ENCODE measurements around the gene BORA. TPM values are rescaled to one million over a fixed set of nuclear protein-coding genes. Genes with fewer than 3 reads are reported as not detected.

Gene BORA
- total and polyA plus RNA-seq, 10 of the 15 experiments (the other 5 are each of a cell fraction or from before 2014, with no cell fraction given), result 15.1 to 38.7 (median 23.2) TPM

- no TSS peak for BruUV-seq (replicated peaks)
- Histone ChIP-seq H3K4me1 (ENCODE audit: control insufficient read depth, insufficient read depth, low read length) (no peaks in the 10 kb centered on the region), H4K20me1 (ENCODE audit: control insufficient read depth, insufficient read depth) (no peaks in the 10 kb centered on the region), H3K27me3 (replicated peaks in 1 of 2; ENCODE audit: control insufficient read depth in 2 of 2, insufficient read depth in 2 of 2, low read length in 1 of 2) (no peaks in the 10 kb centered on the region), H3K9me3 (replicated peaks; ENCODE audit: control insufficient read depth, insufficient read depth, low read length) (no peaks in the 10 kb centered on the region; the same call in 2 of the 3 replicates), H3K36me3 (ENCODE audit: control insufficient read depth in 2 of 2, insufficient read depth in 2 of 2, low read length in 1 of 2) (no peaks in the 10 kb centered on the region), H3K27ac (ENCODE audit: control insufficient read depth, insufficient read depth) (no peak overlapping the region), H3K79me2 (ENCODE audit: control insufficient read depth, insufficient read depth, low read length) (no peaks in the 10 kb centered on the region), H3K4me3 (no peak overlapping the region), H2AFZ (ENCODE audit: control insufficient read depth, low read depth, low read length) (no peak overlapping the region), H3K4me2 (ENCODE audit: control insufficient read depth, insufficient read depth) (no peak overlapping the region), H3K9ac (ENCODE audit: control insufficient read depth, insufficient read depth, low read length) (no peak overlapping the region)
- CTCF ChIA-PET, result interaction anchor here (0.7 kb wide), 1 partner anchor 1491 kb away, joined by 5 read pairs; no protein-coding TSS in a partner anchor
- WGBS (ENCODE audit: insufficient coverage, insufficient replicate concordance, low lambda C conversion rate, missing lambda C conversion rate), result 52% methylated on average over 2 of the region's 2 CpGs
- no peak for TF ChIP-seq CTCF (IDR thresholded peaks at IDR 0.05 in 2 of 3, conservative IDR thresholded peaks at IDR 0.05 in 1 of 3; ENCODE audit: control insufficient read depth in 2 of 3, extremely low read depth in 1 of 3, insufficient read depth in 1 of 3, low read depth in 3 of 3, low read length in 3 of 3)
- no peak for TF ChIP-seq BMI1 (IDR thresholded peaks at IDR 0.05; ENCODE audit: borderline replicate concordance)
- TF ChIP-seq CHD1 (IDR thresholded peaks at IDR 0.05; ENCODE audit: low read depth, low read length), result no peak
- no peak for TF ChIP-seq POU2F2 (IDR thresholded peaks at IDR 0.05; ENCODE audit: borderline replicate concordance, low read depth, low read length)
- in situ Hi-C loops (cut with MboI), result no loop called here
- ATAC-seq (no peak), DNase-seq (ENCODE audit: low read depth, low spot score) (no peak), FAIRE-seq (no peak)
- SMC1A ChIA-PET (ENCODE audit: uncharacterized antibody, unreplicated experiment), result no interaction called here
- POLR2A ChIA-PET, result no interaction called here
- intact Hi-C loops (cut with micrococcal nuclease; ENCODE audit: unreplicated experiment), result no loop called here
- RAD21 ChIA-PET (ENCODE audit: unreplicated experiment), result interaction anchor here (0.6 to 1.3 kb wide), 2 partner anchors 32 to 55 kb away, joined by 3 read pairs; no protein-coding TSS in a partner anchor
These were observed 29.6 kb upstream of the BORA start for GRCh38 chr13:72698164-72698563.

GRCh38 chr13:72700509-72700908 lies 27.2 kb upstream of the BORA start:
- CTCF ChIA-PET, result interaction anchor here (1.6 kb wide), 1 partner anchor 23 kb away, joined by 3 read pairs; no protein-coding TSS in a partner anchor
- no peak for FAIRE-seq
- ATAC-seq, result no peak
- no peak for TF ChIP-seq ZZZ3 (IDR thresholded peaks at IDR 0.05; ENCODE audit: control insufficient read depth, insufficient read length, low read depth)
- TF ChIP-seq YY1 (IDR thresholded peaks at IDR 0.05; ENCODE audit: low read depth, low read length), result no peak
- TF ChIP-seq JUND (IDR thresholded peaks at IDR 0.05; ENCODE audit: low read depth, low read length), result no peak
- no peak for TF ChIP-seq ATF7 (IDR thresholded peaks at IDR 0.05; ENCODE audit: low read depth)
- TF ChIP-seq NR2F1 (conservative IDR thresholded peaks at IDR 0.05), result no peak
- TF ChIP-seq KDM1A (IDR thresholded peaks at IDR 0.05; ENCODE audit: borderline replicate concordance), result no peak
- no peak for TF ChIP-seq SPI1 (IDR thresholded peaks at IDR 0.05; ENCODE audit: borderline replicate concordance, insufficient read depth, low read depth, low read length)
- TF ChIP-seq NFYA (IDR thresholded peaks at IDR 0.05; ENCODE audit: borderline replicate concordance, low read depth, low read length), result no peak
- no peak for TF ChIP-seq ZNF217 (IDR thresholded peaks at IDR 0.05)
- no peak for TF ChIP-seq HDGF (IDR thresholded peaks at IDR 0.05)
- TF ChIP-seq GATAD2B (conservative IDR thresholded peaks at IDR 0.05; ENCODE audit: low read depth), result no peak
- no peak for TF ChIP-seq ZSCAN29 (IDR thresholded peaks at IDR 0.05)
- TF ChIP-seq LARP7 (IDR thresholded peaks at IDR 0.05), result no peak

More at GRCh38 chr13:72700509-72700908, 27.2 kb upstream of the BORA start:
- Histone ChIP-seq H4K20me1 (ENCODE audit: control insufficient read depth, insufficient read depth) (no peaks in the 10 kb centered on the region), H3K9me3 (replicated peaks; ENCODE audit: control insufficient read depth, insufficient read depth, low read length) (no peaks in the 10 kb centered on the region), H3K4me1 (ENCODE audit: control insufficient read depth, insufficient read depth, low read length) (no peaks in the 10 kb centered on the region), H3K4me2 (ENCODE audit: control insufficient read depth, insufficient read depth) (no peak overlapping the region), H3K79me2 (ENCODE audit: control insufficient read depth, insufficient read depth, low read length) (no peaks in the 10 kb centered on the region), H3K4me3 (no peak overlapping the region), H3K27ac (ENCODE audit: control insufficient read depth, insufficient read depth) (no peak overlapping the region), H3K9ac (ENCODE audit: control insufficient read depth, insufficient read depth, low read length) (no peak overlapping the region), H3K27me3 (replicated peaks in 1 of 2; ENCODE audit: control insufficient read depth in 2 of 2, insufficient read depth in 2 of 2, low read length in 1 of 2) (no peaks in the 10 kb centered on the region), H3K36me3 (ENCODE audit: control insufficient read depth in 2 of 2, insufficient read depth in 2 of 2, low read length in 1 of 2) (no peaks in the 10 kb centered on the region), H2AFZ (ENCODE audit: control insufficient read depth, low read depth, low read length) (no peak overlapping the region)
- in situ Hi-C loops (cut with MboI) (loop anchor here (25.0 kb wide), 1 partner anchor 1413 kb away; no protein-coding TSS in a partner anchor), intact Hi-C loops (cut with micrococcal nuclease; ENCODE audit: unreplicated experiment) (no loop called here)
- no TSS peak for BruUV-seq (replicated peaks)
- ChIA-PET POLR2A (no interaction called here), RAD21 (ENCODE audit: unreplicated experiment) (no interaction called here), SMC1A (ENCODE audit: uncharacterized antibody, unreplicated experiment) (no interaction called here)
- WGBS (ENCODE audit: insufficient coverage, insufficient replicate concordance, low lambda C conversion rate, missing lambda C conversion rate), result 8% methylated on average over 1 of the region's 1 CpG
- DNase-seq (ENCODE audit: low read depth, low spot score), result no peak
